IMR-90 (cell line): ENCODE data around the gene CSRNP3. TPM values are rescaled to one million over a fixed set of nuclear protein-coding genes. Genes with fewer than 3 reads are reported as not detected.

Experiments
- ATAC-seq: fragments of 200-7000 bp; cut with Tn5 transposase; 2 replicates; pipeline ENCODE4 v1.9.1; 2020; ENCODE audit warnings: low read depth, mild to moderate bottlenecking, moderate library complexity
- BruUV-seq: library from RNA; stranded (reverse); fragments of 400-500 nt; replicated peaks from 2 replicates; lab custom pipeline; 2021; lab: Mats Ljungman, UMichigan
- CTCF ChIA-PET: fragments of 300-600 bp; formaldehyde crosslinking; extraction: SDS; loops from one replicate; lab custom pipeline; 2021; ENCODE audit warnings: antibody characterized with exemption; lab: Yijun Ruan, JAX
- POLR2A ChIA-PET: fragments of 300-600 bp; sonication (Branson Sonifier 250); formaldehyde crosslinking; loops from one replicate; lab custom pipeline; 2022; ENCODE audit warnings: antibody characterized with exemption; ENCODE audit not compliant: unreplicated experiment; lab: Charles Lee
- DNase-seq: peaks from one replicate; pipeline ENCODE4 v3.0.0; 2013
- H2AFZ ChIP-seq: replicated peaks from 2 replicates; pipeline ENCODE3; 2013; ENCODE audit warnings: low read length, mild to moderate bottlenecking; ENCODE audit not compliant: poor library complexity
- H2AK5ac ChIP-seq: 2 replicates; pipeline ENCODE4 v1.6.1; 2013; ENCODE audit warnings: low read depth, low read length, inconsistent platforms
- H2AK9ac ChIP-seq: replicated peaks from 2 replicates; pipeline ENCODE3; 2013; ENCODE audit warnings: mild to moderate bottlenecking, low read depth, low read length, moderate library complexity; ENCODE audit not compliant: poor library complexity
- H2BK120ac ChIP-seq: 2 replicates; pipeline ENCODE4 v1.6.1; 2013; ENCODE audit warnings: low read depth, low read length, inconsistent platforms
- H2BK15ac ChIP-seq: 3 replicates; pipeline ENCODE4 v1.6.1; 2013; ENCODE audit warnings: low read depth, low read length, inconsistent platforms
- H2BK20ac ChIP-seq: 2 replicates; pipeline ENCODE4 v1.6.1; 2013; ENCODE audit warnings: low read depth, mild to moderate bottlenecking, inconsistent platforms, low read length, moderate library complexity
- H2BK5ac ChIP-seq: 2 replicates; pipeline ENCODE4 v1.6.1; 2013; ENCODE audit warnings: mild to moderate bottlenecking, low read depth, low read length, inconsistent platforms; ENCODE audit not compliant: poor library complexity, severe bottlenecking
- H3K14ac ChIP-seq: replicated peaks from 2 replicates; pipeline ENCODE4 v1.6.1; 2013; ENCODE audit warnings: low read depth, low read length, inconsistent platforms
- H3K18ac ChIP-seq: 2 replicates; pipeline ENCODE4 v1.6.1; 2013; ENCODE audit warnings: low read depth, low read length, control low read depth
- H3K23ac ChIP-seq: 2 replicates; pipeline ENCODE4 v1.6.1; 2013; ENCODE audit warnings: low read depth, low read length, inconsistent platforms
- H3K27ac ChIP-seq: 2 replicates; pipeline ENCODE4 v1.5.1; 2013; ENCODE audit warnings: mild to moderate bottlenecking, control low read depth, low read length; ENCODE audit not compliant: insufficient read depth
- H3K27me3 ChIP-seq: 2 replicates; pipeline ENCODE4 v1.6.1; 2013; ENCODE audit warnings: low read length; ENCODE audit not compliant: control insufficient read depth, insufficient read depth
- H3K36me3 ChIP-seq: 2 replicates; pipeline ENCODE4 v1.6.1; 2013; ENCODE audit warnings: low read length, mixed read lengths; ENCODE audit not compliant: control insufficient read depth, insufficient read depth
- H3K4ac ChIP-seq: 2 replicates; pipeline ENCODE4 v1.6.1; 2013; ENCODE audit warnings: low read depth, low read length, inconsistent platforms
- H3K4me1 ChIP-seq: 2 replicates; pipeline ENCODE4 v1.6.1; 2013; ENCODE audit warnings: low read length, mixed read lengths; ENCODE audit not compliant: control insufficient read depth, insufficient read depth
- H3K4me2 ChIP-seq: 2 replicates; pipeline ENCODE4 v1.6.1; 2013; ENCODE audit warnings: low read depth, mild to moderate bottlenecking, control low read depth, low read length, moderate library complexity
- H3K4me3 ChIP-seq: 2 replicates; pipeline ENCODE4 v1.5.1; 2013; ENCODE audit warnings: low read depth, mild to moderate bottlenecking, control low read depth, low read length, moderate library complexity; ENCODE audit not compliant: insufficient read depth
- H3K56ac ChIP-seq: 2 replicates; pipeline ENCODE4 v1.6.1; 2013; ENCODE audit warnings: low read length, inconsistent platforms; ENCODE audit not compliant: insufficient read depth; ENCODE audit errors: extremely low read depth
- H3K79me1 ChIP-seq, 2 experiments: 2 replicates each; pipeline ENCODE4 v1.6.1; 2013; ENCODE audit warnings: low read length in 2 of 2, inconsistent platforms in 1 of 2, low read depth in 1 of 2
- H3K9ac ChIP-seq: 2 replicates; pipeline ENCODE4 v1.6.1; 2013; ENCODE audit warnings: low read depth, low read length, control low read depth
- H3K9me1 ChIP-seq: 2 replicates; pipeline ENCODE4 v1.6.1; 2013; ENCODE audit warnings: low read length, inconsistent platforms; ENCODE audit not compliant: insufficient read depth
- H3K9me3 ChIP-seq: 2 replicates; pipeline ENCODE4 v1.6.1; 2013; ENCODE audit warnings: low read length; ENCODE audit not compliant: control insufficient read depth, insufficient read depth
- H4K20me1 ChIP-seq: 2 replicates; pipeline ENCODE4 v1.6.1; 2013; ENCODE audit warnings: low read length, inconsistent platforms; ENCODE audit not compliant: insufficient read depth
- H4K5ac ChIP-seq: 2 replicates; pipeline ENCODE4 v1.6.1; 2013; ENCODE audit warnings: mild to moderate bottlenecking, low read depth, low read length, control low read depth
- H4K8ac ChIP-seq, 2 experiments: 2 replicates each; pipeline ENCODE4 v1.6.1; 2013; ENCODE audit warnings: low read depth in 2 of 2, low read length in 2 of 2, control low read depth in 1 of 2, inconsistent platforms in 1 of 2
- H4K91ac ChIP-seq: 2 replicates; pipeline ENCODE4 v1.6.1; 2013; ENCODE audit warnings: low read depth, low read length, inconsistent platforms; ENCODE audit not compliant: insufficient read depth
- CEBPB ChIP-seq: IDR thresholded peaks from 2 replicates; pipeline ENCODE4 v1.6.1; 2012; ENCODE audit warnings: low read depth, low read length, improper control_type of control experiment
- MAZ ChIP-seq: IDR thresholded peaks from 2 replicates; pipeline ENCODE4 v1.6.1; 2012; ENCODE audit warnings: low read depth, mild to moderate bottlenecking, low read length, improper control_type of control experiment, moderate library complexity, borderline replicate concordance
- MXI1 ChIP-seq: IDR thresholded peaks from 2 replicates; pipeline ENCODE4 v1.6.1; 2012; ENCODE audit warnings: low read depth, mild to moderate bottlenecking, low read length, moderate library complexity, borderline replicate concordance
- NFE2L2 ChIP-seq: fragments of 150-350 bp; IDR thresholded peaks from 2 replicates; pipeline ENCODE4 v1.6.1; 2016; ENCODE audit warnings: low read depth, mild to moderate bottlenecking, low read length
- RAD21 ChIP-seq: IDR thresholded peaks from 2 replicates; pipeline ENCODE4 v1.6.1; 2012; ENCODE audit warnings: low read length, improper control_type of control experiment
- RCOR1 ChIP-seq: IDR thresholded peaks from 2 replicates; pipeline ENCODE4 v1.6.1; 2012; ENCODE audit warnings: mild to moderate bottlenecking, low read length, improper control_type of control experiment; ENCODE audit not compliant: insufficient replicate concordance
- RFX5 ChIP-seq: IDR thresholded peaks from 2 replicates; pipeline ENCODE4 v1.8.0; 2012; ENCODE audit warnings: low read depth, mild to moderate bottlenecking, low read length, moderate library complexity
- SMC3 ChIP-seq: fragments of 150-350 bp; IDR thresholded peaks from 2 replicates; pipeline ENCODE4 v1.6.1; 2016; ENCODE audit warnings: low read depth, mild to moderate bottlenecking, antibody characterized with exemption, low read length, moderate library complexity
- WGBS, 2 experiments: methylation state at CpG; one replicate each; pipeline versions ENCODE4 v1.1.5 to v1.1.7; 2013; ENCODE audit warnings: missing lambda C conversion rate in 2 of 2; ENCODE audit not compliant: insufficient read length in 1 of 2; ENCODE audit errors: extremely low coverage in 2 of 2; 5-methylcytosine and 5-hydroxymethylcytosine counted together
- dilution Hi-C: fragments of 300-500 bp; cut with HindIII; formaldehyde crosslinking; loops from one replicate; pipeline ENCODE4 v1.14.3; 2018; ENCODE audit warnings: low sequenced_read_pairs; ENCODE audit not compliant: unreplicated experiment
- in situ Hi-C: fragments of 300-500 bp; cut with MboI; formaldehyde crosslinking; loops from 3 replicates; pipeline ENCODE4 v1.14.3; 2019; ENCODE audit warnings: low sequenced_read_pairs, inconsistent platforms, mixed read lengths
- intact Hi-C: fragments of 100-400 bp; cut with micrococcal nuclease; formaldehyde crosslinking; loops from 2 replicates; pipeline ENCODE4 v1.10.0; 2022
- polyA plus RNA-seq, 3 experiments: library from polyadenylated mRNA; depleted of rRNA; stranded (reverse); fragments of >200 nt; gene quantifications; 2 replicates each; pipeline ENCODE4 v1.2.3, GENCODE V29; 2012; ENCODE audit warnings: low replicate concordance in 1 of 3
- total RNA-seq: library from RNA; depleted of rRNA; stranded (reverse); fragments of >200 nt; gene quantifications from 2 replicates; pipeline ENCODE4 v1.2.3, GENCODE V29; 2012
- TF ChIP-seq, protein P1 (sequence below): conservative IDR thresholded peaks from 2 replicates; pipeline ENCODE4 v1.5.1; 2012; ENCODE audit warnings: mild to moderate bottlenecking, low read depth, low read length, improper control_type of control experiment

CSRNP3 gene
- total and polyA plus RNA-seq, 2 of the 4 experiments (the other 2 are of a cell fraction), result 0.21 to 0.72 TPM

DNA sequence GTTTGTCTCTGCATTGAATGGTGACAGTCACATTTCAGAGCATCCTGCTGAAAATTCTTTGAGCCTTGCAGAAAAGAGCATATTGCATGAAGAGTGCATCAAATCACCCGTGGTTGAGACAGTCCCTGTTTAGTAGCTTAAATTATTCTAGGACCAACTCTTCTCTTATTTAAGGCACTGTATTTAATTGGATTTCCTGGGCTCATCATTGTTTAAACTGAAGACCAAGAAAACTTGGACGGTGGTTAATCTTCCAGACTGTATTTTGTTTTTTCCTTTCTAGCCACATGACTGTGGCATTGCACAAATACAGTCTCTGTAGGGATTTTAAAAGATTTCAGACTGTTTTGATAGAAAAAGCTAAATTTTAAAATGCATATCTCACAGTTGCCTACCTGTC, 210.1 kb downstream of the CSRNP3 start:
- H2AFZ ChIP-seq, result no peak overlapping the region
- no TSS peak for BruUV-seq

More for the DNA sequence above, 210.1 kb downstream of the CSRNP3 start:
- no peak overlapping the region for H2BK20ac ChIP-seq
- no peak overlapping the region for H4K8ac ChIP-seq
- POLR2A ChIA-PET, result no interaction called here
- no peaks in the 10 kb centered on the region for H4K20me1 ChIP-seq
- H2AK5ac ChIP-seq, result no peak overlapping the region
- no peak overlapping the region for H3K18ac ChIP-seq
- H3K9ac ChIP-seq, result no peak overlapping the region
- no peak overlapping the region for H2BK120ac ChIP-seq
- H4K91ac ChIP-seq, result no peak overlapping the region
- no peak overlapping the region for H2BK15ac ChIP-seq
- no peaks in the 10 kb centered on the region for H3K4me1 ChIP-seq
- H3K36me3 ChIP-seq, result no peaks in the 10 kb centered on the region
- H3K27ac ChIP-seq, result no peak overlapping the region
- no peak overlapping the region for H3K4me2 ChIP-seq
- H3K4me3 ChIP-seq, result no peak overlapping the region
- in situ Hi-C loops (no loop called here), dilution Hi-C loops (no loop called here), intact Hi-C loops (no loop called here)
- no peak overlapping the region for H2BK5ac ChIP-seq
- no peaks in the 10 kb centered on the region for H3K27me3 ChIP-seq
- CTCF ChIA-PET, result no interaction called here
- H3K4ac ChIP-seq, result no peak overlapping the region
- no peak overlapping the region for H3K14ac ChIP-seq
- no CpG with 5 or more reads among the region's 2 CpGs for WGBS, 2 experiments
- H3K23ac ChIP-seq, result no peak overlapping the region
- no peaks in the 10 kb centered on the region for H3K9me3 ChIP-seq
- ATAC-seq, result no peak
- no peaks in the 10 kb centered on the region for H3K79me1 ChIP-seq
- TF ChIP-seq MXI1 (no peak), MAZ (no peak), NFE2L2 (no peak), CEBPB (no peak), RAD21 (no peak), RFX5 (no peak), SMC3 (no peak), RCOR1 (no peak)
- TF ChIP-seq, protein P1, sequence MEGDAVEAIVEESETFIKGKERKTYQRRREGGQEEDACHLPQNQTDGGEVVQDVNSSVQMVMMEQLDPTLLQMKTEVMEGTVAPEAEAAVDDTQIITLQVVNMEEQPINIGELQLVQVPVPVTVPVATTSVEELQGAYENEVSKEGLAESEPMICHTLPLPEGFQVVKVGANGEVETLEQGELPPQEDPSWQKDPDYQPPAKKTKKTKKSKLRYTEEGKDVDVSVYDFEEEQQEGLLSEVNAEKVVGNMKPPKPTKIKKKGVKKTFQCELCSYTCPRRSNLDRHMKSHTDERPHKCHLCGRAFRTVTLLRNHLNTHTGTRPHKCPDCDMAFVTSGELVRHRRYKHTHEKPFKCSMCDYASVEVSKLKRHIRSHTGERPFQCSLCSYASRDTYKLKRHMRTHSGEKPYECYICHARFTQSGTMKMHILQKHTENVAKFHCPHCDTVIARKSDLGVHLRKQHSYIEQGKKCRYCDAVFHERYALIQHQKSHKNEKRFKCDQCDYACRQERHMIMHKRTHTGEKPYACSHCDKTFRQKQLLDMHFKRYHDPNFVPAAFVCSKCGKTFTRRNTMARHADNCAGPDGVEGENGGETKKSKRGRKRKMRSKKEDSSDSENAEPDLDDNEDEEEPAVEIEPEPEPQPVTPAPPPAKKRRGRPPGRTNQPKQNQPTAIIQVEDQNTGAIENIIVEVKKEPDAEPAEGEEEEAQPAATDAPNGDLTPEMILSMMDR, result no peak
- H3K9me1 ChIP-seq, result no peaks in the 10 kb centered on the region
- H2AK9ac ChIP-seq, result no peak overlapping the region
- H4K5ac ChIP-seq, result no peak overlapping the region
- H3K56ac ChIP-seq, result no peak overlapping the region
- no peak for DNase-seq
